ENCODE measurements around the gene HMCN2.

The HMCN2 gene

GRCh38 chr9:130290291-130291181 is 25.0 kb downstream of the HMCN2 start:
- no peak for DNase-seq

GRCh38 chr9:130291474-130291873 is 25.9 kb downstream of the HMCN2 start:
- no peak for DNase-seq

- no peak for DNase-seq
These were observed 26.5 kb downstream of the HMCN2 start for GRCh38 chr9:130292106-130292505.

GRCh38 chr9:130294664-130295063 is 29.1 kb downstream of the HMCN2 start:
- DNase-seq, result no peak

GRCh38 chr9:130295431-130295830 is 29.9 kb downstream of the HMCN2 start:
- DNase-seq, result no peak

- no peak for DNase-seq
These were observed 30.6 kb downstream of the HMCN2 start for GRCh38 chr9:130295945-130296782.

GRCh38 chr9:130296783-130297055 is 31.2 kb downstream of the HMCN2 start:
- DNase-seq, result no peak

- DNase-seq, result no peak
These were observed 31.8 kb downstream of the HMCN2 start for GRCh38 chr9:130297371-130297770.

- DNase-seq, result peak; percentile 11 to 33
These were observed 33.2 kb downstream of the HMCN2 start for GRCh38 chr9:130298662-130299279.

GRCh38 chr9:130299785-130300615 is 34.4 kb downstream of the HMCN2 start:
- no peak for DNase-seq

- DNase-seq, result no peak
These were observed 35.2 kb downstream of the HMCN2 start for GRCh38 chr9:130300739-130301138.

GRCh38 chr9:130301483-130302286 is 36.1 kb downstream of the HMCN2 start:
- no peak for DNase-seq

- no peak for DNase-seq
These were observed 37.4 kb downstream of the HMCN2 start for GRCh38 chr9:130302785-130303612.

GRCh38 chr9:130303613-130304055 is 38.1 kb downstream of the HMCN2 start:
- DNase-seq, result no peak

- DNase-seq, result no peak
These were observed 38.6 kb downstream of the HMCN2 start for GRCh38 chr9:130304116-130304515.

- DNase-seq, result no peak
These were observed 39.1 kb downstream of the HMCN2 start for GRCh38 chr9:130304643-130305042.

GRCh38 chr9:130305381-130305780 is 39.8 kb downstream of the HMCN2 start:
- no peak for DNase-seq

- DNase-seq, result no peak
These were observed 41.5 kb downstream of the HMCN2 start for GRCh38 chr9:130306823-130307666.

- DNase-seq, result no peak
These were observed 42.0 kb downstream of the HMCN2 start for GRCh38 chr9:130307667-130307943.

- no peak for DNase-seq
These were observed 42.6 kb downstream of the HMCN2 start for GRCh38 chr9:130308081-130308571.
